ENCODE data around the gene AIFM2.

- no peak for TF ChIP-seq EZH2 (optimal IDR thresholded peaks at IDR 0.05; ENCODE audit: low read depth, low read length)
- TF ChIP-seq, protein P1, sequence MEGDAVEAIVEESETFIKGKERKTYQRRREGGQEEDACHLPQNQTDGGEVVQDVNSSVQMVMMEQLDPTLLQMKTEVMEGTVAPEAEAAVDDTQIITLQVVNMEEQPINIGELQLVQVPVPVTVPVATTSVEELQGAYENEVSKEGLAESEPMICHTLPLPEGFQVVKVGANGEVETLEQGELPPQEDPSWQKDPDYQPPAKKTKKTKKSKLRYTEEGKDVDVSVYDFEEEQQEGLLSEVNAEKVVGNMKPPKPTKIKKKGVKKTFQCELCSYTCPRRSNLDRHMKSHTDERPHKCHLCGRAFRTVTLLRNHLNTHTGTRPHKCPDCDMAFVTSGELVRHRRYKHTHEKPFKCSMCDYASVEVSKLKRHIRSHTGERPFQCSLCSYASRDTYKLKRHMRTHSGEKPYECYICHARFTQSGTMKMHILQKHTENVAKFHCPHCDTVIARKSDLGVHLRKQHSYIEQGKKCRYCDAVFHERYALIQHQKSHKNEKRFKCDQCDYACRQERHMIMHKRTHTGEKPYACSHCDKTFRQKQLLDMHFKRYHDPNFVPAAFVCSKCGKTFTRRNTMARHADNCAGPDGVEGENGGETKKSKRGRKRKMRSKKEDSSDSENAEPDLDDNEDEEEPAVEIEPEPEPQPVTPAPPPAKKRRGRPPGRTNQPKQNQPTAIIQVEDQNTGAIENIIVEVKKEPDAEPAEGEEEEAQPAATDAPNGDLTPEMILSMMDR (IDR thresholded peaks at IDR 0.05; ENCODE audit: low read length): no peak
Measured at GRCh38 chr10:70147259-70147625, 14.6 kb upstream of the AIFM2 start.
